WERI-Rb-1 (cell line): ENCODE results near the gene ATP6V1A.

Source experiments
- DNase-seq: peaks from one replicate; pipeline ENCODE4 v3.0.0-alpha.2; 2020
- H3K27ac ChIP-seq: fragments of 250-450 bp; sonication (Bioruptor Pico); 2 replicates; pipeline ENCODE4 v1.5.1; 2020; ENCODE audit warnings: mild to moderate bottlenecking, moderate library complexity
- H3K27me3 ChIP-seq: fragments of 250-450 bp; sonication (Bioruptor Pico); 2 replicates; pipeline ENCODE4 v1.5.1; 2021; ENCODE audit warnings: mild to moderate bottlenecking, low read depth, moderate library complexity; ENCODE audit not compliant: insufficient read depth, severe bottlenecking
- H3K36me3 ChIP-seq: fragments of 250-450 bp; sonication (Bioruptor Pico); 2 replicates; pipeline ENCODE4 v1.5.1; 2020; ENCODE audit warnings: mild to moderate bottlenecking, moderate library complexity
- H3K4me3 ChIP-seq: 2 replicates; pipeline ENCODE4 v1.5.1; 2011; ENCODE audit warnings: low read depth, mild to moderate bottlenecking, control low read depth, low read length
- H3K9me3 ChIP-seq: fragments of 250-450 bp; sonication (Bioruptor Pico); 2 replicates; pipeline ENCODE4 v1.5.1; 2021; ENCODE audit warnings: mild to moderate bottlenecking, moderate library complexity; ENCODE audit not compliant: severe bottlenecking
- CTCF ChIP-seq: IDR thresholded peaks from 2 replicates; pipeline ENCODE4 v1.5.1; 2011; ENCODE audit warnings: low read depth, mild to moderate bottlenecking, control low read depth, inconsistent platforms, low read length

ATP6V1A gene

GRCh38 chr3:113712129-113712528 is 34.7 kb upstream of the ATP6V1A start:
- H3K36me3 ChIP-seq = no peaks in the 10 kb centered on the region
- no peak for DNase-seq
- no peak for TF ChIP-seq CTCF
- H3K27me3 ChIP-seq = no peaks in the 10 kb centered on the region
- no peak overlapping the region for H3K27ac ChIP-seq
- H3K9me3 ChIP-seq = no peaks in the 10 kb centered on the region
- H3K4me3 ChIP-seq = no peak overlapping the region

- no peaks in the 10 kb centered on the region for H3K27me3 ChIP-seq
- H3K36me3 ChIP-seq = peaks cover 2% of the 10 kb centered on the region; the same call in 1 of the 2 replicates
- no peak overlapping the region for H3K27ac ChIP-seq
- no peak overlapping the region for H3K4me3 ChIP-seq
- TF ChIP-seq CTCF = no peak
- DNase-seq = no peak
- no peaks in the 10 kb centered on the region for H3K9me3 ChIP-seq
Measured at GRCh38 chr3:113714702-113715101, 32.1 kb upstream of the ATP6V1A start.

GRCh38 chr3:113717308-113717707 is 29.5 kb upstream of the ATP6V1A start:
- peaks cover 20% of the 10 kb centered on the region for H3K36me3 ChIP-seq
- DNase-seq = no peak
- no peak for TF ChIP-seq CTCF

GRCh38 chr3:113717818-113718217 is 29.0 kb upstream of the ATP6V1A start:
- no peak for DNase-seq
- no peaks in the 10 kb centered on the region for H3K9me3 ChIP-seq
- H3K36me3 ChIP-seq = peaks cover 25% of the 10 kb centered on the region
- no peak overlapping the region for H3K4me3 ChIP-seq
- no peak for TF ChIP-seq CTCF
- H3K27ac ChIP-seq = no peak overlapping the region
- H3K27me3 ChIP-seq = no peaks in the 10 kb centered on the region

More at GRCh38 chr3:113717308-113717707, 29.5 kb upstream of the ATP6V1A start:
- no peaks in the 10 kb centered on the region for H3K9me3 ChIP-seq
- H3K4me3 ChIP-seq = no peak overlapping the region
- H3K27me3 ChIP-seq = no peaks in the 10 kb centered on the region
- no peak overlapping the region for H3K27ac ChIP-seq

GRCh38 chr3:113719294-113719693 is 27.5 kb upstream of the ATP6V1A start:
- no peak overlapping the region for H3K27ac ChIP-seq
- no peaks in the 10 kb centered on the region for H3K27me3 ChIP-seq
- H3K9me3 ChIP-seq = no peaks in the 10 kb centered on the region
- no peak for TF ChIP-seq CTCF
- no peak overlapping the region for H3K4me3 ChIP-seq
- peaks cover 35% of the 10 kb centered on the region for H3K36me3 ChIP-seq
- no peak for DNase-seq

GRCh38 chr3:113719758-113720157 is 27.1 kb upstream of the ATP6V1A start:
- peaks cover 37% of the 10 kb centered on the region for H3K36me3 ChIP-seq
- no peaks in the 10 kb centered on the region for H3K9me3 ChIP-seq
- no peaks in the 10 kb centered on the region for H3K27me3 ChIP-seq
- no peak for DNase-seq
- H3K27ac ChIP-seq = no peak overlapping the region
- TF ChIP-seq CTCF = no peak
- no peak overlapping the region for H3K4me3 ChIP-seq
